GM21528 (cell line): Measurements from ENCODE around the gene CST7.

Experiments
- ATAC-seq: cut with Tn5 transposase; IDR thresholded peaks from one replicate; pipeline ENCODE4 v1.9.1; 2021; ENCODE audit warnings: mild to moderate bottlenecking, moderate library complexity; ENCODE audit not compliant: unreplicated experiment, low FRiP score

Gene CST7

GRCh38 chr20:24981790-24982189, 32.7 kb downstream of the CST7 start:
- no peak for ATAC-seq

GRCh38 chr20:24983896-24984295, 34.8 kb downstream of the CST7 start:
- no peak for ATAC-seq

DNA sequence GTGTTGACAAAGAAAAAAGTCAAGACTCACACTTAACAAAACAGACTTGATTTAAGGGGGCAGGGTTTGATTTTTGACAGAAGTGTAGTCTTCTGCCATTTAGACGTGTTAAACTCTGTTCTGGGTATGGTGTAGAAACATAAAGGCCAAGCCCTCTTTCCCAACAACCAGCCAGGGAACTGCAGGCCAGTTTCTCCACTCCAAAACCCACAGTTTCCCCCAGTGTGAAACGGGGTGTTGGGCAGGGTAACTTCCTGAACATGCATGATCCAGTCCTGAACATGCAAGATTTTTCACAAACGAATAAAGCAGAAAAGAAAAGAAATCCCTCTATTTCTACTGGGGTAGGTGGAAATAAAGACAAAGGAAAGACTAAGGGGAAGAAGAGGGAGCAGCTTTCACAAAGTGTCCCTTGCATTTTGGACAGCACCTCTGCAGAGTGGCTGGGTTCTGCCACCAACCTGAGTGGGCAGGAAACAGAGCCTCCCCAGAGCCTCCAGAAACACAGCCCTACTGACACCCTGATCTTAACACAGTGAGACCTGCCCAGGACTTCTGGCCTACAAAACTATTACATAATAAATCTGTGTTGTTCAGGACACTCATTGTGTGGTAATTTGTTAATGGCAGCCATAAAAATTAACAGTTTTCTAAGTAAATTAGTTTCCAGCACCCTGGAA, 36.0 kb downstream of the CST7 start:
- no peak for ATAC-seq

GRCh38 chr20:24985802-24986201, 36.7 kb downstream of the CST7 start:
- ATAC-seq: no peak

DNA sequence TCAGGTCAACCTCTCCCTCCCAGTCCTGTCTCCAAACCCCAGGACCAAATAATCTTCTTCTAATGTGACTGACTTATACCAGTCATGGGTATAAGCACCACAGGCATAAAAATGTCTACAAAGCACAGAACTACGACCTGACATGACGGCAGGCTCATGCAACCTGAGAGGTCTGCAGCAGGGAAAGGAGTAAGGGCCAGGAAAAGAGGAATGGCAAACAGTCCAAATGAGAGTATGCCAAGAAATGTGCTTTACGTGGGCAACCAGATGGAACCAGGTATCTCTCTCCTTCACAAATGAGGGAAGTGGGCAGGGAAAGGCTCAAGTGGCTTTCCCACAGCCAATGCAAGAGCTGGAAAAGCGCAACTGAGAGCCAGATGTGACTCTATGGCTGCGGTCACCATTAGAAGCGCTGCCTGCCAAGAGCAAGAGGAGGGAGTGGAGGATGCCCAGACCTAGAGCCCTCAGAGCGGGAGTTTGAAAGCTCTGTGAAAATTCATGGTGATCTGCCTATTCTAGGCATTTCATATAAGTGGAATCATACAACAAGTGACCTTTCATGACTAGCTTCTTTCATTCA, 37.5 kb downstream of the CST7 start:
- no peak for ATAC-seq

- ATAC-seq: no peak
These were observed 38.2 kb downstream of the CST7 start for GRCh38 chr20:24987244-24987643.

DNA sequence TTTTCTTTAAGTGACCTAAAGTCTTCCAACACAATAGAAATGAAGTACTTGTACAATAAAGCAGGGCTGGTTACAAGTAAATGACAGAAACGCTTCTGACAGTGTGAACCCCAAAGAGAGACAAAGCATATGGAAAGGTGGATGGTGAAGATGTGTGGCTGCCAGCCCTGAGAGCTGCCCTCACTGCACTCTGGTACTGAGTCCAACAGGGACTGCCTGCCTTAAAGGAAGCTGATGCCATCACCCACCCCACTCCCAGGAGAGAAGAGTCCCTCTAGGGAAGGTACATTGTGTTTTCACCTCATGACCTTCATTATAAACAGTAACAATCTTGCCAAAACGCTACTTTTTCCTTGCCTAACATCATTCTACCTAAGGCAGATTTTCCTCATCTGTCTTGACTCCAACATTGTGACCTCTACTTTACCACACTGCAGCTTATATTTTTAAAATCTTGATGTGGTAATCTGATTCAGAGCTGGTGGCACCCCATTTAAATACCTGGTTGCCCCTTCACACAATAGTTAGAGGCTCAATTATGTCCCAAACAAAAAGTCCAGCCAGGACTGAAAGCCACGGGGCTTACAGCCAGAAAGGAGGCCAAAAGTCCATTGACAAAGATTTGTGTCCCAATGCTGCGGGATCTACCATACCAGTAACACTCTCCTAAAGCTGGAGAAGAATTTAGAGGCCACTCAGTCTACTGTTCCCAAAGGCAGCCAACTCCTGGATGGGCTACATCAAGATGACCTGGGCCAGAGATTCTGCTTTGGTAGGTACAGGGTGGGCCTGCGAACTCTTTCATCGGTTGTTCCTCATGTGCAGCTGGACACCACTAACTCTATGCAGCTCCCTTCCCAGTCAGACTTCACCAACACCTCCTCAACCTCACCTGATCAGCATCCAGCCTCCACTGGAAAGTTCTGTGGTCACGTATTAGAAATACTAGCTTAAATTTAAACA, 39.1 kb downstream of the CST7 start:
- ATAC-seq: no peak

GRCh38 chr20:24989162-24989561, 40.1 kb downstream of the CST7 start:
- ATAC-seq: no peak

DNA sequence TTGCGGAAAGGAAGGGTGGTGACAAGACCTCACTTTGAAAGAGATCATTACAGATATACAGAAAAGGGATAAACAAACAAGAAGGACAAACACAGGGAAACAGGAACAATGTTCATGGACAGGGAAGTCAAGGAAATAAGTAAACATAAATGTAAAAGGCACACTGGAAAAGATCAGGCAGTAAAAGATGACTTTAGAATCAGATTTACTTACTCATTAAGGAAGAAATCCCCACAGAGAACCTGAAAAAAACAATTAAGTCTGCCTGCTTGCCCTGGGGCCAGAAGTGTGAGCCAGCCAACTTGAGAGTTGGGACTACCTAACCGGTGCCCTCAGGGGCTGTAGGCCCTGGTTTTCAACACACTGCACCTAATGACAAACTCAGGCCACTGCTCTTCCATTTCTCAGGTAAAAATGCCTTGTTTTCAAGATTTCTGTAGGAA, 41.8 kb downstream of the CST7 start:
- ATAC-seq: no peak

DNA sequence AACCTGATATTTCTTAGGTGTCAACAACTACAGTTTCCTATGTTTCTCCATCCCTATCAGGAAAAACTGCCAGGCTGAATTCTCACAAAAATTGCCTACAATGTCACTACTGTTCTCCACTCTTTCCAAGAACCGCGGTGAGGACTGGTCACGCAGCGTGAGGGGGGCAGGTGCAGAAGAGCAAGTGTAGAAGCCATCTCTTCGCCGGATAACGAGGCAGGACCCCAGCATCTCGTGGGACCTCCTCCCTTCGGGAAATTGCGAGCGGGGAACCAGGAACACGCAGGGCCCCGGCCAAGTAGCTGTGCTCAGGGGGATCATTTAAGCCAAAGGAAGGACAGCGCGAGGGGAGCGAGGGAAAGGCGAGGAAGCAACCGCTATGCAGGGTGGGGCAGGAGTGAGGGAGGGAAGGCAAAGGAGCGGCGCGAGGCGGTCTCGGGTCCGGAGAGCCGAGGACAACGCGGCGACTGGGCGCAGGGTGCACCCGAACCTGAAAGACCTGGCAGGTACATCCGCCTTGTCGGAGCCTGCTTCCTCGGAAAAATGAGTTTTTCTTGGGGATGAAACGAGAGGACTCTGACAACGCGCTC, 42.9 kb downstream of the CST7 start:
- ATAC-seq: peak; percentile 49

DNA sequence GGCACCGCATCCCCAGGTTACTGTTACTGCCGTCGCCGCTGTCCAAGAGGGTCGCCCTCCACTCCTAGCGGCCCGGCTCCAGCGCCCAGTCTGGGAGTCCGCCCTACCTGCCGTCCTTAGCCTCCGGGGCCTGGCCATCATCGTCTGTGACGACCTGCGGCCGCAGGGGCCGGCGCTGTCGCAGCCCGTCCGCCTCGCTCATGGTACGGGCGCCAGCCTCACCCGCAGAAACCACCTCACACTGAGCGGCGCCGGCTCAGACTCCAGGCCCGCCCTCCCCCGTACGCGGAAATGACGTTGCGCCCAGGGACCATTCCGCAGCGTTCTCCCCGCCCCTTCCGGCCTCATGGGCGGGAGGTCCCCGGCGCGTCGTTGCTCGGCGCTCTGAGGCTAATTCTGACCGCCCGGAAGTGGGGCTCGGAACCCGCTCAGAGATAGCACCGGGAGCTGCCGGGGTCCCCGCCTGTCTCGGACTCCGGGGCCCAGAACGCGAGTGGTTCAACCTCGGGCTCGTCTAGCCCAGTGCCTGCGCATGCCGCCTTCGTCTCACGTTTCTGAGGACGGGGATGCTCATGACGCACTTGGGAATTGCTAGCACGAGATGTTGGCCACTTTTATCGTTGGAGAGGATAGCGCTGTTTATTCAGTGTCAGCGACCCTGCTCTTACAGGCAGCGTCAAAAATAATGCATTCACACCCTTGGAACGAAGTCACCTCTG, 43.6 kb downstream of the CST7 start, which contains the start of gene APMAP:
APMAP (minus strand) TSS at position 265 of the 719 bp plus-strand sequence; CDS start at position 202, 63 bp downstream.
- peak; percentile 95 for ATAC-seq

DNA sequence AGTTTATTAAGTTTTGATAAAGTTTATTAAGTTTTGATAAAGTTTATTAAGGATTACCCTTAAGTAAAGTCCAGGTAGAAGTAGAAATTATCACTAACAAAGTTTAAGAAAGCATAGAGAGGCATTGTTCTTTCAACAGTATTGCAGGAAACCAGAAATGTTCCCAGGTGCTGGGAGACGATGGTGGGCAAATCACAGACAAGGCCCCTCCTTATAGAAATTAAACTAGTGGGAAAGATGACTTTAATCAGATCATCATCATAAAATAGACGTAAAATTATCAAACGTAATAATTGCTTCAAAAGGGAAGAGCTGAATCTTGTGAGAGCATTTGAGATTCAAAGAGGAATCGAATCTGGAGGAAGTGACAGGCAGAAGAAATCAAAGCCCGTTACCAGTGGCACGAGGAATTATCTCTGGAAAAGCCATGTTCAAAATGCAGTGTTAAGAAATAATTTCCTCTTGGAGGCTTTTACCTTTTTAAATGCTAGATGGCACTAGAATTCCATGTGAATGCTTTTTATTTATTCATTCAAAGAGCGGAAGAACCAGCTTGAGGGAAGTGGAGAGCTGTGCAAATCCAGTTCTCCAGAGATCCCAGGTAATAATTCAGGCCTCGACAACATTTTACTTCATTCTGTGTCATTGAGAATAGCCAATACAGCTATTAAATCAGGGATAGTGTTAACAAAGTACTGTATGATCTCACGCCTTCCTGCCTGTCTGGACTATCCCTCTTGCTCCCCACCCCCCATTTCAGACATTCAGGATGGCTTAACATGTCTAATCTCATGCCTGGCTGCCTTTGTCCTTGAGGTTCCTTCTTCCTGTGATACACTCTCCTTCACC, 44.5 kb downstream of the CST7 start:
- ATAC-seq: no peak

DNA sequence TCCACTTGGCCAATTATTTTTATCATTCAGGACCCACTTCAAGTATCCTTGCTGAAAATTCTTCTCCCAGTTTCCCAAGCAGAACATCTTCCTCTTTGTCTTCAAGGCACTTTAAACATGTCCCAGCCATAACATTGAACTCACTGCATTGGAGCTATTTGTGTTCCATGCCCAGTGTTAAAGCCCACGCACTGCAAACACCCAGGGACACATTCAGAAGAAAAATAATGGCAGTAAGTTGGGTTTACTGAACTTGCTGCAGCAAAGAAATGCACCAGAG, 45.1 kb downstream of the CST7 start:
- ATAC-seq: no peak

DNA sequence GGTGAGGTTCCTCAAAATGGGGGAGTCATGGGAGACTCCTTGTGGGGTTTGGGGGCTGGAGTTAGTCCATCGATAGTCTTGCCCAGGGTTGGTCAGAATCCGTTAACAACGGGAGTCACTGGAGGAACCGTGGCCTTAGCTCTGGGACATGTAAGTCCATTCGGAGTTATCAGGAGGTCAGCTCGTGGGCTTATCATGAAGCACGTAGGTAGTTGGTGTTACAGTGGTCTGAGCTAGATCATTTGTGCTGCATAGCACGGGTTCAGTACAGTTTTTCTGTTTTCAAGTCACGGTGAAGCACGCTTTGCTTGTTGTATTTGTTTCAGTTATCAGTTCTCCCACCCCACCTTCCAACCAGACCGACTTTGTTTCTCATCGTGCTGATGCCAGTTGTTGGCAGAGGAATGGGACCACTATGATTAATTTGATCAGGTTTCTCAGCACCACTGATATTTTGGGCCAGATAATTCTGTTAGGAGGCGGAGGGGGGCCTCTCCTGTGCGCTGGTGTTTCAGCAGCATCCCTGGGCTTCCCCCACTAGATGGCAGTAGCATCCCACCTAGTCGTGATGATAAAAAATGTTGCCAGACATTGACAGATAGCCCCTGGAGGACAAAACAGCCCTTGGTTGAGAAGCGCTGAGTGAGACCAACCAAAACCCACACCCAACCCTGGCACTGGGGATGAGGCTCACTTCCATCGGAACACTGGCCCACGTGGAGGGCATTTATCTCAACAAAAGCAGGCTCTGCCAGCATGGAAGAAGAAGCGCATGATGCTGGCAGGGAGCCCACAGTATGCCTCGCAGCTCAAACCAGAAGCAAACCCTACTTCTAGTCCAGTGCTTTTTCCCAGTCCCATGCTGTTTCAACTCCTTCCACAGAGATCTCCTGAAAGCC, 45.6 kb downstream of the CST7 start:
- ATAC-seq: peak; percentile 36

DNA sequence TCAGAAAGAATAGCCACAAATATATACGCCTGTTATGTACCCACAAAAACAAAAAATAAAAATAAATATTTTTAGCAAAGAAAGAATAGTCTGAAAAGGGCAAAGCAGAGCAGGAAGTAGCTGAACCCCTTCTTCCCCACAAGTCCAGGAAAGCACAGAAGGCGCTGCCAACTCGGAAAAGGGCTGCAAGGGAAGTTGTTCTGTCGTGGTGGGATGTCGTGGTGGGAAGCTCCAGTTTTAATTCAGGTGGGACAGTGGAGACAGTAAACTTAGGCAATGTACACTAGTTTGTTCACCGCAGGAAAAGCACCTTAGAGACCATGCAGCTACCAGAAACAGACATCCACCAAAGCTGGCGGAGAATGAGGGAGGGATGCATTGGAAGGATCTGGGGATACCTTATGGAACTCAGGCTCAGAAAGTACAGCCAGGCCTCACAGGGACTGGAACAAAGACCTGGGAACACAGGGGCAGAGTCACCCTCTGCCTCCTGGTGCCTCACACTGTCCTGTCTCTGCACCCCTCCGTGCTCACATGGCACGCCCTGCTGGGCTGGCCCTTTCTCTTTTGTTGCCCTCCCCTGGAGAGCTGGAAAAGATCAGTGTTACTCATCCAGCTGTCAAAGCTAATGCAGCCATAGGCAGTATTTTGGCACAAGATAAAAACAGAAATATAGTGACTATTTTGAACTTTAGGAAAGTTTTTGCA, 46.8 kb downstream of the CST7 start:
- no peak for ATAC-seq

DNA sequence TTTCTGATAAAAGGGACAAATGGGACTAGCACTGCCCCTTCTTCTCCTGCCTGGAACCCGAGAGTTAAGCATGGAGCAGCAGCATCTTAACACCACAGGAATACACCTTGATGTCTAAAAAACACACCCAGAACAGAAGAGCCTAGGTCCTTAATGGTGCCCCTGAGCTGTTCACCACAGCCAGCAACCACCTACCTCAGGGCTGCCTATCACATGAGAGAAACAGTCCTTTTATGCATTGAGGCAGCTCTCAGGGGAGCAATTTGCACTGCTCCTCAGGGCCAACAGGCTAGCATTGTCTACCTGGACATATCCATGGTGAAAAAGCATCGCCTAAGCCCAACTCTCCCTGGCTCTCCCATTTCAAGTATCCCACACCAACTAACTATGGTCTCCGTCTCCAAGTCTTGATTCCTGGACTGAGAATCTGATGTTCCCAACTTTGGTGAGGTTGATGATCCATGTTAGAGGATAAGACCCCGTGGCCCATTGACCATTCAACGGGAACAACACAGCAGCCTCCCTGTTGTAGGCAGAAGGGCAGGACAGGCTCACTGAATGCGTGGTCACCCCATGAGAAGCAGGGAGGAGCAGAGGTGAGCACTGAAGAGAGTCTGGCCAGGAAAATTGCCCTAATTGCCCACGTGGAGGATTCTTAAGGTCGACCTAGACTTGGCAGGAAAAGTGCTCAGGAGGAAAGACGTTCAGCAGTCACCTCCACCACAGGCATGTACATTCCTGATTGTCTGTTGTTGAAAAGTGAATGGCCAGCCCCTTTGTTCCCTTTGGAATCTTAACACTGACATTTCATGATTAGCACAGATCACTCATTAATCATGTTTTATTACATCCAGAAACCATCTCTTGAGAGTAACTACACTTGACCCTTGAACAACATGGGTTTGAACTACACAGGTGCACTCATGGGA, 47.6 kb downstream of the CST7 start:
- no peak for ATAC-seq

GRCh38 chr20:24998121-24998520, 49.1 kb downstream of the CST7 start:
- no peak for ATAC-seq
